ENCODE measurements around the gene SARDH.

Gene SARDH

GRCh38 chr9:133709691-133710571 lies 28.2 kb downstream of the SARDH start:
- no peaks in the 10 kb centered on the region for H3K9me2 ChIP-seq (replicated peaks; ENCODE audit: insufficient read depth, low read length)
- no peak overlapping the region for H3K9ac ChIP-seq (ENCODE audit: low read length)
- TF ChIP-seq EZH2phosphoT487 (IDR thresholded peaks at IDR 0.05; ENCODE audit: low read length) (no peak), CTCF (IDR thresholded peaks at IDR 0.05; ENCODE audit: low read length) (no peak), EZH2 (optimal IDR thresholded peaks at IDR 0.05; ENCODE audit: low read depth, low read length) (no peak)
- no peak overlapping the region for H3K27ac ChIP-seq (ENCODE audit: low read length)
- no peaks in the 10 kb centered on the region for H3K4me1 ChIP-seq (ENCODE audit: low read length)
- H3K79me2 ChIP-seq (ENCODE audit: low read length), result no peaks in the 10 kb centered on the region
- no peaks in the 10 kb centered on the region for H3K36me3 ChIP-seq (replicated peaks; ENCODE audit: insufficient read depth, low read length)
- no peak overlapping the region for H2AFZ ChIP-seq (ENCODE audit: low read length)
- no peaks in the 10 kb centered on the region for H3F3A ChIP-seq (ENCODE audit: insufficient read depth, low read length)
- no peak overlapping the region for H3K4me2 ChIP-seq (ENCODE audit: low read depth, low read length)
- DNase-seq, result no peak
- peaks cover 93% of the 10 kb centered on the region for H3K27me3 ChIP-seq (replicated peaks; ENCODE audit: insufficient read depth, low read length)
- no peaks in the 10 kb centered on the region for H4K20me1 ChIP-seq (ENCODE audit: insufficient read depth, low read length)
- H3K4me3 ChIP-seq (ENCODE audit: low read length), result no peak overlapping the region
- H3K9me3 ChIP-seq (replicated peaks; ENCODE audit: insufficient read depth, low read length), result no peaks in the 10 kb centered on the region

- Histone ChIP-seq H3F3A (ENCODE audit: insufficient read depth, low read length) (no peaks in the 10 kb centered on the region), H3K79me2 (ENCODE audit: low read length) (no peaks in the 10 kb centered on the region), H3K9me2 (replicated peaks; ENCODE audit: insufficient read depth, low read length) (no peaks in the 10 kb centered on the region), H3K4me1 (ENCODE audit: low read length) (no peaks in the 10 kb centered on the region), H3K4me3 (ENCODE audit: low read length) (no peak overlapping the region), H3K9me3 (replicated peaks; ENCODE audit: insufficient read depth, low read length) (no peaks in the 10 kb centered on the region), H2AFZ (ENCODE audit: low read length) (no peak overlapping the region), H3K36me3 (replicated peaks; ENCODE audit: insufficient read depth, low read length) (no peaks in the 10 kb centered on the region), H3K27me3 (replicated peaks; ENCODE audit: insufficient read depth, low read length) (peaks cover 90% of the 10 kb centered on the region), H3K4me2 (ENCODE audit: low read depth, low read length) (no peak overlapping the region), H3K27ac (ENCODE audit: low read length) (no peak overlapping the region), H3K9ac (ENCODE audit: low read length) (no peak overlapping the region), H4K20me1 (ENCODE audit: insufficient read depth, low read length) (no peaks in the 10 kb centered on the region)
- no peak for DNase-seq
- no peak for TF ChIP-seq EZH2phosphoT487 (IDR thresholded peaks at IDR 0.05; ENCODE audit: low read length)
- TF ChIP-seq EZH2 (optimal IDR thresholded peaks at IDR 0.05; ENCODE audit: low read depth, low read length), result no peak
- TF ChIP-seq CTCF (IDR thresholded peaks at IDR 0.05; ENCODE audit: low read length), result no peak
Measured at GRCh38 chr9:133709015-133709611, 29.0 kb downstream of the SARDH start.

GRCh38 chr9:133708246-133709014 lies 29.7 kb downstream of the SARDH start:
- no peak overlapping the region for H3K4me3 ChIP-seq (ENCODE audit: low read length)
- H4K20me1 ChIP-seq (ENCODE audit: insufficient read depth, low read length), result no peaks in the 10 kb centered on the region
- H3K9ac ChIP-seq (ENCODE audit: low read length), result no peak overlapping the region
- no peak overlapping the region for H3K4me2 ChIP-seq (ENCODE audit: low read depth, low read length)
- H3K36me3 ChIP-seq (replicated peaks; ENCODE audit: insufficient read depth, low read length), result no peaks in the 10 kb centered on the region
- no peak for TF ChIP-seq CTCF (IDR thresholded peaks at IDR 0.05; ENCODE audit: low read length)
- no peak for TF ChIP-seq EZH2 (optimal IDR thresholded peaks at IDR 0.05; ENCODE audit: low read depth, low read length)
- TF ChIP-seq EZH2phosphoT487 (IDR thresholded peaks at IDR 0.05; ENCODE audit: low read length), result no peak
- no peaks in the 10 kb centered on the region for H3K9me2 ChIP-seq (replicated peaks; ENCODE audit: insufficient read depth, low read length)
- H3K27me3 ChIP-seq (replicated peaks; ENCODE audit: insufficient read depth, low read length), result peaks cover 89% of the 10 kb centered on the region
- DNase-seq, result no peak
- H3K4me1 ChIP-seq (ENCODE audit: low read length), result no peaks in the 10 kb centered on the region
- no peak overlapping the region for H3K27ac ChIP-seq (ENCODE audit: low read length)
- H3K79me2 ChIP-seq (ENCODE audit: low read length), result no peaks in the 10 kb centered on the region
- H3F3A ChIP-seq (ENCODE audit: insufficient read depth, low read length), result no peaks in the 10 kb centered on the region
- no peak overlapping the region for H2AFZ ChIP-seq (ENCODE audit: low read length)
- no peaks in the 10 kb centered on the region for H3K9me3 ChIP-seq (replicated peaks; ENCODE audit: insufficient read depth, low read length)
